Mesodermal cell (in vitro differentiated cells): Measurements from ENCODE around the gene PCSK5.

Source experiments
- H3K27ac ChIP-seq: 2 replicates; pipeline ENCODE4 v1.7.0; 2013; ENCODE audit warnings: mild to moderate bottlenecking, low read depth, low read length, moderate library complexity; ENCODE audit not compliant: severe bottlenecking
- H3K36me3 ChIP-seq: 2 replicates; pipeline ENCODE4 v1.7.1; 2013; ENCODE audit warnings: mild to moderate bottlenecking, low read length, moderate library complexity; ENCODE audit not compliant: control insufficient read depth, insufficient read depth
- H3K4me1 ChIP-seq: one replicate; pipeline ENCODE4 v1.7.1; 2013; ENCODE audit warnings: mild to moderate bottlenecking, low read length; ENCODE audit not compliant: insufficient read depth, control insufficient read depth, poor library complexity, severe bottlenecking
- H3K4me3 ChIP-seq: 2 replicates; pipeline ENCODE4 v1.7.0; 2013; ENCODE audit warnings: low read length, control low read depth, mild to moderate bottlenecking; ENCODE audit not compliant: insufficient read depth, poor library complexity, severe bottlenecking; ENCODE audit errors: extremely low read depth
- H3K9me3 ChIP-seq: 2 replicates; pipeline ENCODE4 v1.7.1; 2013; ENCODE audit warnings: mild to moderate bottlenecking, low read length, moderate library complexity; ENCODE audit not compliant: control insufficient read depth
- WGBS, 2 experiments: methylation state at CpG; one replicate each; pipeline ENCODE4 v1.1.5; 2013; ENCODE audit warnings: missing lambda C conversion rate in 2 of 2; ENCODE audit not compliant: insufficient coverage in 2 of 2; 5-methylcytosine and 5-hydroxymethylcytosine counted together

The PCSK5 gene

GRCh38 chr9:76114144-76114543, 223.7 kb downstream of the PCSK5 start:
- H3K9me3 ChIP-seq = no peaks in the 10 kb centered on the region
- no peak overlapping the region for H3K4me3 ChIP-seq
- 63 to 72% methylated on average over 2 of the region's 3 CpGs for WGBS, 2 experiments
- peaks cover 4% of the 10 kb centered on the region for H3K4me1 ChIP-seq
- H3K27ac ChIP-seq = no peak overlapping the region
- H3K36me3 ChIP-seq = no peaks in the 10 kb centered on the region

- no peaks in the 10 kb centered on the region for H3K4me1 ChIP-seq
- no peak overlapping the region for H3K4me3 ChIP-seq
- 60% methylated on average over 1 of the region's 2 CpGs; no CpG with 5 or more reads in 1 of the 2 experiments for WGBS, 2 experiments
- no peaks in the 10 kb centered on the region for H3K36me3 ChIP-seq
- H3K27ac ChIP-seq = no peak overlapping the region
- H3K9me3 ChIP-seq = no peaks in the 10 kb centered on the region
These were observed 224.9 kb downstream of the PCSK5 start for GRCh38 chr9:76115396-76115795.

GRCh38 chr9:76115982-76116646, 225.6 kb downstream of the PCSK5 start:
- H3K4me3 ChIP-seq = no peak overlapping the region
- no peak overlapping the region for H3K27ac ChIP-seq
- no peaks in the 10 kb centered on the region for H3K4me1 ChIP-seq
- 80% methylated on average over 2 of the region's 2 CpGs; no CpG with 5 or more reads in 1 of the 2 experiments for WGBS, 2 experiments
- no peaks in the 10 kb centered on the region for H3K36me3 ChIP-seq
- H3K9me3 ChIP-seq = no peaks in the 10 kb centered on the region

- Histone ChIP-seq H3K4me3 (no peak overlapping the region), H3K27ac (no peak overlapping the region), H3K4me1 (no peaks in the 10 kb centered on the region), H3K9me3 (no peaks in the 10 kb centered on the region), H3K36me3 (no peaks in the 10 kb centered on the region)
- WGBS, 2 experiments = 100% methylated on average over 1 of the region's 3 CpGs; no CpG with 5 or more reads in 1 of the 2 experiments
These were observed 226.4 kb downstream of the PCSK5 start for GRCh38 chr9:76116913-76117312.

GRCh38 chr9:76127637-76128036, 237.2 kb downstream of the PCSK5 start:
- H3K27ac ChIP-seq = no peak overlapping the region
- H3K4me1 ChIP-seq = no peaks in the 10 kb centered on the region
- H3K36me3 ChIP-seq = no peaks in the 10 kb centered on the region
- H3K4me3 ChIP-seq = no peak overlapping the region
- WGBS, 2 experiments = 96 to 100% methylated on average over 3 to 4 of the region's 5 CpGs
- no peaks in the 10 kb centered on the region for H3K9me3 ChIP-seq

GRCh38 chr9:76135902-76136301, 245.4 kb downstream of the PCSK5 start:
- no peak overlapping the region for H3K27ac ChIP-seq
- no CpG with 5 or more reads among the region's 5 CpGs for WGBS, 2 experiments
- H3K36me3 ChIP-seq = no peaks in the 10 kb centered on the region

GRCh38 chr9:76136986-76137385, 246.5 kb downstream of the PCSK5 start:
- H3K36me3 ChIP-seq = no peaks in the 10 kb centered on the region
- peaks cover 8% of the 10 kb centered on the region for H3K4me1 ChIP-seq
- H3K4me3 ChIP-seq = no peak overlapping the region
- WGBS, 2 experiments = 88% methylated on average over 1 of the region's 1 CpG; no CpG with 5 or more reads in 1 of the 2 experiments
- no peak overlapping the region for H3K27ac ChIP-seq
- no peaks in the 10 kb centered on the region for H3K9me3 ChIP-seq

More at GRCh38 chr9:76135902-76136301, 245.4 kb downstream of the PCSK5 start:
- Histone ChIP-seq H3K4me1 (peaks cover 8% of the 10 kb centered on the region), H3K9me3 (no peaks in the 10 kb centered on the region), H3K4me3 (no peak overlapping the region)

- Histone ChIP-seq H3K9me3 (no peaks in the 10 kb centered on the region), H3K4me3 (no peak overlapping the region), H3K36me3 (no peaks in the 10 kb centered on the region), H3K4me1 (peaks cover 8% of the 10 kb centered on the region), H3K27ac (no peak overlapping the region)
- no CpG with 5 or more reads among the region's 5 CpGs for WGBS, 2 experiments
These were observed 247.5 kb downstream of the PCSK5 start for GRCh38 chr9:76137931-76138330.

GRCh38 chr9:76138360-76138759, 247.9 kb downstream of the PCSK5 start:
- WGBS, 2 experiments = 80 to 96% methylated on average over 1 to 2 of the region's 4 CpGs

GRCh38 chr9:76143834-76144233, 253.4 kb downstream of the PCSK5 start:
- no peaks in the 10 kb centered on the region for H3K36me3 ChIP-seq
- no peak overlapping the region for H3K27ac ChIP-seq
- H3K9me3 ChIP-seq = no peaks in the 10 kb centered on the region
- H3K4me3 ChIP-seq = no peak overlapping the region
- H3K4me1 ChIP-seq = no peaks in the 10 kb centered on the region
- 100% methylated on average over 1 to 4 of the region's 5 CpGs for WGBS, 2 experiments

More at GRCh38 chr9:76138360-76138759, 247.9 kb downstream of the PCSK5 start:
- Histone ChIP-seq H3K27ac (no peak overlapping the region), H3K4me3 (no peak overlapping the region), H3K9me3 (no peaks in the 10 kb centered on the region), H3K36me3 (no peaks in the 10 kb centered on the region), H3K4me1 (peaks cover 8% of the 10 kb centered on the region)

GRCh38 chr9:76150013-76150412, 259.5 kb downstream of the PCSK5 start:
- no peak overlapping the region for H3K4me3 ChIP-seq
- no peaks in the 10 kb centered on the region for H3K36me3 ChIP-seq
- no peak overlapping the region for H3K27ac ChIP-seq
- no peaks in the 10 kb centered on the region for H3K4me1 ChIP-seq
- no peaks in the 10 kb centered on the region for H3K9me3 ChIP-seq
- 97 to 98% methylated on average over 5 of the region's 6 CpGs for WGBS, 2 experiments
